Loucy (cell line): ENCODE measurements around the gene ARGLU1.

Experiments
- EZH2phosphoT487 ChIP-seq: fragments of 200-600 bp; IDR thresholded peaks from 2 replicates; pipeline ENCODE4 v1.6.1; 2018; ENCODE audit warnings: antibody characterized with exemption, mild to moderate bottlenecking, moderate library complexity, borderline replicate concordance
- TF ChIP-seq, protein P1 (sequence below): fragments of 200-600 bp; sonication (generic); conservative IDR thresholded peaks from 2 replicates; pipeline ENCODE4 v1.5.1; 2014; ENCODE audit warnings: mild to moderate bottlenecking, antibody characterized with exemption, low read length

- TF ChIP-seq, protein P1, sequence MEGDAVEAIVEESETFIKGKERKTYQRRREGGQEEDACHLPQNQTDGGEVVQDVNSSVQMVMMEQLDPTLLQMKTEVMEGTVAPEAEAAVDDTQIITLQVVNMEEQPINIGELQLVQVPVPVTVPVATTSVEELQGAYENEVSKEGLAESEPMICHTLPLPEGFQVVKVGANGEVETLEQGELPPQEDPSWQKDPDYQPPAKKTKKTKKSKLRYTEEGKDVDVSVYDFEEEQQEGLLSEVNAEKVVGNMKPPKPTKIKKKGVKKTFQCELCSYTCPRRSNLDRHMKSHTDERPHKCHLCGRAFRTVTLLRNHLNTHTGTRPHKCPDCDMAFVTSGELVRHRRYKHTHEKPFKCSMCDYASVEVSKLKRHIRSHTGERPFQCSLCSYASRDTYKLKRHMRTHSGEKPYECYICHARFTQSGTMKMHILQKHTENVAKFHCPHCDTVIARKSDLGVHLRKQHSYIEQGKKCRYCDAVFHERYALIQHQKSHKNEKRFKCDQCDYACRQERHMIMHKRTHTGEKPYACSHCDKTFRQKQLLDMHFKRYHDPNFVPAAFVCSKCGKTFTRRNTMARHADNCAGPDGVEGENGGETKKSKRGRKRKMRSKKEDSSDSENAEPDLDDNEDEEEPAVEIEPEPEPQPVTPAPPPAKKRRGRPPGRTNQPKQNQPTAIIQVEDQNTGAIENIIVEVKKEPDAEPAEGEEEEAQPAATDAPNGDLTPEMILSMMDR, result no peak
- TF ChIP-seq EZH2phosphoT487, result no peak
Observed at GRCh38 chr13:106527445-106527801, 40.5 kb downstream of the ARGLU1 start.
